AG04450 (cell line): ENCODE measurements around the gene ZCCHC4. TPM values are rescaled to one million over a fixed set of nuclear protein-coding genes. Genes with fewer than 3 reads are reported as not detected.
A peak's percentile ranks its signal among the peaks of the same experiment; 100 is the strongest.
"Not testable (repeated sequence)": the region's sequence is repeated elsewhere in the genome, so short reads cannot be mapped to it uniquely, and the experiment has no call there.

ENCODE experiments used
- CTCF ChIA-PET: fragments of 300-600, 350-600 bp; formaldehyde crosslinking; extraction: SDS; loops from one replicate; lab custom pipeline; 2022; ENCODE audit warnings: antibody characterized with exemption, inconsistent platforms; lab: Charles Lee
- POLR2A ChIA-PET: fragments of 350-600 bp; formaldehyde crosslinking; extraction: SDS; loops from one replicate; lab custom pipeline; 2021; ENCODE audit warnings: antibody characterized with exemption, inconsistent platforms; lab: Yijun Ruan, JAX
- DNase-seq: peaks from one replicate; pipeline ENCODE4 v3.0.0-alpha.2; 2011; ENCODE audit warnings: low read depth, low spot score
- H3K27ac ChIP-seq: one replicate; pipeline ENCODE4 v1.5.1; 2012; ENCODE audit warnings: low read depth, low read length, control low read depth
- H3K27me3 ChIP-seq: one replicate; pipeline ENCODE4 v1.6.0; 2012; ENCODE audit warnings: low read length; ENCODE audit not compliant: control insufficient read depth, insufficient read depth
- H3K4me3 ChIP-seq: 2 replicates; pipeline ENCODE4 v1.5.1; 2011; ENCODE audit warnings: mild to moderate bottlenecking, low read depth, low read length, control low read depth
- H3K9me3 ChIP-seq: 2 replicates; pipeline ENCODE4 v1.5.1; 2012; ENCODE audit warnings: low read length; ENCODE audit not compliant: control insufficient read depth, insufficient read depth
- CTCF ChIP-seq: IDR thresholded peaks from 2 replicates; pipeline ENCODE4 v1.5.1; 2011; ENCODE audit warnings: low read depth, low read length, control low read depth, inconsistent platforms
- polyA plus RNA-seq: library from polyadenylated mRNA; depleted of rRNA; stranded (reverse); fragments of >200 nt; gene quantifications from 2 replicates; pipeline ENCODE4 v1.2.3, GENCODE V29; 2011

Gene ZCCHC4
- polyA plus RNA-seq, 1 experiment = 13.1 TPM

DNA sequence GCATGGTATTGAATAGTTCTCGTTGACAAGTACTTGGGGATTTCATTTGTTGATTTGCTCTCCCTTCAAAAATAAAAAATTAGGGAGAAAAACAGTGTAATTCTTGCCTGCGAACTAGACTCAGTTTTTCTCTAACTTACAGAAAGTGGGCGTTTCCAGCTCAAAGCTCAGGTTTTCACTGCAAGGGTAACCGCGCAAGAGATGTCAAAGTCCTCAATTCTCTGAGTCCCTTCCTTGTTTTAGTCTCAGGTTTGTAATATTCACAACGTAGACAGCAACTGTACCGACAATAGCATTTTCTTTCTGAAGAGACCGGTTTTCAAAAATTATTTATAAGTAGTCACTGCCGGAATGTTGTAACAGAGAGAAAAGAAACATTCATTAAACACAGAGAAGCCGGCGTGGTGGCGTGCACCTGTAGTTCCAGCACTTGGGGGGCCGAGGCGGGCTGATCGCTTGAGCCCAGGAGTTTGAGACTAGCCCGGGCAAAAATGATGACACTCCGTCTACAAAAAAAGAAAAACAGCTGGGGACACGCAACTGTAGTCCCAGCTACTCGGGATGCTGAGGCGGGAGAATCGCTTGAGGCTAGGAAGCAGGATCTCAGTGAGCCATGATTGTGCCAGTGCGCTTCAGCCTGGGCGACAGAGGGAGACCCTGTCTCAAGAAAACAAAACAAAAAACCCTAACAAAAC lies 774 bp downstream of the ZCCHC4 start:
- TF ChIP-seq CTCF = no peak
- DNase-seq = no peak
- Histone ChIP-seq H3K27me3 (no peaks in the 10 kb centered on the region), H3K9me3 (no peaks in the 10 kb centered on the region), H3K4me3 (peak overlapping the region; percentile 92), H3K27ac (no peak overlapping the region)
- ChIA-PET CTCF (interaction anchor here (0.6 to 3.0 kb wide), 53 partner anchors 7 to 1014 kb away, joined by 3 to 78 read pairs (median 6); partner anchors contain the start of genes PI4K2B and SEPSECS), POLR2A (interaction anchor here (1.0 to 1.3 kb wide), 2 partner anchors 7 to 53 kb away, joined by 3 to 7 read pairs; no protein-coding TSS in a partner anchor)

DNA sequence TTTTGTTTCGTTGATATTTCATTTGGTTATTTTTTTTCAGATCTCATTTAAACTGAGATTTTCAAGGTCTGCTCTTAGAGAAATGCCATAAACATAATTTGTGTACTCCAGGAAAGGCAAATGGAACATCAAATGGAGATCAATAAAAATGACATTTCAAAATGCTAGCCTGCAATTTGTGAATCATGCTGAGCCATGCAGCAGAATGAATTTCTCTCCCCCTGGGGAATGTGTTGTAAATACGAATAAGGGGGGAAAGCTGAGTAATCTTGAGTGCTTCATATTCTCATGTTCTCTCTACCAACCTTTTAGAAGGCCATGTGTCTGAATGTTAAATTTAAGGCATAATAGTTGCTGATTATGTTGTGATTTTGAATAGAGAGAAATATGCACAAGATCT lies 7.8 kb downstream of the ZCCHC4 start:
- Histone ChIP-seq H3K9me3 (no peaks in the 10 kb centered on the region), H3K27me3 (no peaks in the 10 kb centered on the region), H3K27ac (no peak overlapping the region), H3K4me3 (no peak overlapping the region)
- ChIA-PET CTCF (interaction anchor here (1.0 to 3.0 kb wide), 2 partner anchors 8 to 46 kb away, joined by 3 to 35 read pairs; partner anchors contain the start of gene ZCCHC4), POLR2A (interaction anchor here (0.8 to 1.2 kb wide), 2 partner anchors 8 to 13 kb away, joined by 3 to 7 read pairs; partner anchors contain the start of gene ZCCHC4)
- DNase-seq = no peak
- no peak for TF ChIP-seq CTCF

- Histone ChIP-seq H3K27ac (peak overlapping the region; percentile 82), H3K9me3 (no peaks in the 10 kb centered on the region), H3K27me3 (no peaks in the 10 kb centered on the region), H3K4me3 (no peak overlapping the region)
- DNase-seq = peak; percentile 69
- TF ChIP-seq CTCF = no peak
- ChIA-PET CTCF (interaction anchor here (1.0 to 3.0 kb wide), 2 partner anchors 8 to 46 kb away, joined by 3 to 35 read pairs; partner anchors contain the start of gene ZCCHC4), POLR2A (interaction anchor here (0.8 to 1.2 kb wide), 2 partner anchors 8 to 14 kb away, joined by 3 to 7 read pairs; partner anchors contain the start of gene ZCCHC4)
Measured at GRCh38 chr4:25320773-25321172, 8.2 kb downstream of the ZCCHC4 start.

DNA sequence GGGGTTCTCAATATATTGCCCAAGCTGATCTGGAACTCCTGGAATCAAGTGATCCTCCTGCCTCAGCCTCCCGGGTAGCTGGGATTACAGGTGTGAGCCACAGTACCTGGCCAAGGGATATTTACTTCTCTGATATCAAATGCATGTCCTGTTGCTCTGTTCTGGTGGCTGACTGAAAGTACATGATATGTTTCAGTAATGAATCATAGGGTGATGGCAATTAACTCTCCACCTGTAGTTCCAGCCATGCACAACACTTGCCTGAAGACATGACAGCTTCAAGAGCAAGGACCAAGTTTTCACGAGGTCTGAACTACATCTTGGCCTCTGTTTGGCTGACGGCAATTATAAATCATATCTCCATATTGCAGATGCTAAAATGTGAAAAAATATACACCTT lies 9.1 kb downstream of the ZCCHC4 start:
- ChIA-PET CTCF (interaction anchor here (3.0 kb wide), 1 partner anchor 9 kb away, joined by 35 read pairs; the partner anchor contains the start of gene ZCCHC4), POLR2A (no interaction called here)
- DNase-seq = no peak
- TF ChIP-seq CTCF = no peak
- Histone ChIP-seq H3K27ac (peak overlapping the region; percentile 82), H3K4me3 (no peak overlapping the region), H3K9me3 (no peaks in the 10 kb centered on the region), H3K27me3 (no peaks in the 10 kb centered on the region)

DNA sequence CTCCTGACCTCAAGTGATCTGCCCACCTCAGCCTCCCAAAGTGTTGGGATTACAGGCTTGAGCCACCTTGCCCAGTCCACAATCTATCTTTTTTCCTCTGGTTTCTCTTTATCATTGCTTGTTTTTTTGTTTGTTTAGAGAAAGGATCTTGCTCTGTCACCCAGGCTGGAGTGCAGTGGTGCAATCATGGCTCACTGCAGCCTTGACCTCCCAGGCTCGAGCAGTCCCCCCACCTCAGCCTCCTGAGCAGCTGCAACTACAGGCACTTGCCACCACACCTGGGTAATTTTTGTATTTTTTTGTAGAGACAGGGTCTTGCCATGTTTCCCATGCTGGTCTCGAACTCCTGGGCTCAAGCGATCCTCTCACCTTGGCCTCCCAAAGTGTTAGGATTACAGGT lies 15.9 kb downstream of the ZCCHC4 start:
- DNase-seq, H3K4me3 ChIP-seq, H3K9me3 ChIP-seq, H3K27ac ChIP-seq, POLR2A ChIA-PET, H3K27me3 ChIP-seq: not testable (repeated sequence)
- CTCF ChIA-PET = interaction anchor here (7.5 kb wide), 1 partner anchor 16 kb away, joined by 71 read pairs; the partner anchor contains the start of gene ZCCHC4
